HPDE6-E6E7 (cell line): ENCODE measurements around the gene THRA.

Experiments used
- DNase-seq: peaks from one replicate; pipeline ENCODE4 v3.0.0; 2011; ENCODE audit warnings: missing footprints; ENCODE audit errors: extremely low spot score

THRA gene

DNA sequence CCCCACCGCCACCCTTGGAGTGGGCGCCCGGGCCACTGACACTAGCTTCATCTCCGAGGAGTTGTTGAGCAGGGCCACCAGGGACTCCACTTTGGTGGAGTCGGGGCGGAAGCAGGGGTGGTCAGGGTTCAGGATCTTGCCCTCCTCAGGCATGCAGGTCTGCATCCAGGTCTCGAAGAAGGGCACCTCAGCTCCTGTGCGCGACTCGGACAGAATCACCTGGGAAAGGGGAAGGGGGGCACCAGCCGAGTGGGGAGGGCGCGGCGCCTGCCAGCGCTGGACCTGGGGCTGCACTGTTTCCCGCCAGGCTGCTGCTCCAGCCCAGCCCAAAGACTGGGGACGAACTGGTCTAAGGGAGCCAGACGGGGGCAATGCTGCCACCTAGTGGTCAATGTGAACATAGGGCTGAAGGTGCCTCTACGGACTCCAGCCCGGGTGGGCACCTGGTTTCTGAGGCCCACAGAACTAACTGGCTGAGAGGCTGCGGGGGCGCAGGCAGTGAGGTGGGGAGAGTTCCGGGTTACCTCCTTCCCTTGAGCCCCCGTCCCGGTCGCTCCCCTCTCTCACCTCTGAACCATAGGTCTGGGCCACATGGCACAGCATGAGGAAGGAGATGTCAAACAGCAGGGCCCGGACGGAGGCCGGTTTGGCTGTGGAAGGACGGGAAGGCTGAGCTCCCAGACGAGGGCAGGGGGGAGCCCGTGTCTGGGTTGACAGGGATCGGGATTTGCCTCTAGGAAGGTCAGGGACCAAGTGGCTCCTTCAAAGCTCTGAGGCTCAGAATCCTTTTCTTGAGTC is 35.8 kb upstream of the THRA start:
- peak; percentile 88 for DNase-seq

DNA sequence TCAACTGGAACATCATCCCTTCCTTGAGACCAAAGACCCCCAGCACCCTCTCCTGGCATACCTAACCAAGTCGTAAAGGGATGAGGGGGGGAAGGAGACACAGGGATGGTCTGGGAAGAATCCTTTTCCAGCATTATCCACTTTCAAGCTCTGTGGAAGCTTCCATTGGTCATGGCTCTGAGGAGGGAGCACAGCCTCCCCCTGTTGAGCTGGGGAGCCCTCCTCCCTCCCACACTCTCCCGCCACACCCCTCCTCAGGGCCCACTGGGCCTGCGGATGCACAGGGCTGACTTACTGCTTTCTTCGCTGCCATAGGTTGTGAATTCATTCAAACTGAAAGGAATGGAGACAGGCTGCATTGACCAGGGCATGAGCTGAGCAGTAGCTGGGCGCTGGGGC is 35.2 kb upstream of the THRA start:
- no peak for DNase-seq

DNA sequence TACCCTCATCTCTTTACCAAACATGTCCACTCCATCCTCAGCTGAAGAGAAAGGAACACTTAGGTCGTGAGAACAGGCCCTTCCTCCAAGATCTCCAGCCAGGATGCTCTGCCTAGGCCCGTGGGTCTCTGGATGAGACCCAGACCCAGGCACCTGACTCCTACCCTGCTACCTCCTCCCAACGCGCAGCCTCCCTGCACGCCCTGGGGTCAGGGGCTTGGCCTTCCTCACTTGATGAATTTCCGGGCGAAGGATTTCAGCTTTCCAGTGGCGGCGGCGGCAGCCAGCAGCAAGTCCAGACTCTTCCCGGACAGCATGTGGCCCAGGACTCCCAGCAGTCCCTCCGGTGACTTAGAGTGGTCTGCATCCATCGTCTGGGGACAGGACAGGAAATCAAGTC is 34.2 kb upstream of the THRA start:
- no peak for DNase-seq

DNA sequence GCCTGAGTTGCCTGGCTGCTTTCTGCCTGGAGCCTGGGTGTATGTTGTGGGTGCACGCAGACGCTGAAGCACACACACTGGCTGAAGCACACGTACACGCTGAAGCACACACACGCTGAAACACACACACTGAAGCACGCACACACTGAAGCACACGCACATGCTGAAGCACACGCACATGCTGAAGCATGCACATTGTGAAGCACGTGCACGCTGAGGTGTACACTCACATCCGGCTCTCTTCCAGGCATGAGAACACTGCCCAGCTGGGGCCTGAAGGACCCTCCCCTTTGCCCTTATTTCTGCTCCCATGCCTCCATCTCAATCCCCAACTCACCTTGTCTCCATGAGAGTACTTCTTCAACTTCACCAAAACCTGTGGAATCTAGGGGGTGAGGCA is 31.1 kb upstream of the THRA start:
- no peak for DNase-seq

DNA sequence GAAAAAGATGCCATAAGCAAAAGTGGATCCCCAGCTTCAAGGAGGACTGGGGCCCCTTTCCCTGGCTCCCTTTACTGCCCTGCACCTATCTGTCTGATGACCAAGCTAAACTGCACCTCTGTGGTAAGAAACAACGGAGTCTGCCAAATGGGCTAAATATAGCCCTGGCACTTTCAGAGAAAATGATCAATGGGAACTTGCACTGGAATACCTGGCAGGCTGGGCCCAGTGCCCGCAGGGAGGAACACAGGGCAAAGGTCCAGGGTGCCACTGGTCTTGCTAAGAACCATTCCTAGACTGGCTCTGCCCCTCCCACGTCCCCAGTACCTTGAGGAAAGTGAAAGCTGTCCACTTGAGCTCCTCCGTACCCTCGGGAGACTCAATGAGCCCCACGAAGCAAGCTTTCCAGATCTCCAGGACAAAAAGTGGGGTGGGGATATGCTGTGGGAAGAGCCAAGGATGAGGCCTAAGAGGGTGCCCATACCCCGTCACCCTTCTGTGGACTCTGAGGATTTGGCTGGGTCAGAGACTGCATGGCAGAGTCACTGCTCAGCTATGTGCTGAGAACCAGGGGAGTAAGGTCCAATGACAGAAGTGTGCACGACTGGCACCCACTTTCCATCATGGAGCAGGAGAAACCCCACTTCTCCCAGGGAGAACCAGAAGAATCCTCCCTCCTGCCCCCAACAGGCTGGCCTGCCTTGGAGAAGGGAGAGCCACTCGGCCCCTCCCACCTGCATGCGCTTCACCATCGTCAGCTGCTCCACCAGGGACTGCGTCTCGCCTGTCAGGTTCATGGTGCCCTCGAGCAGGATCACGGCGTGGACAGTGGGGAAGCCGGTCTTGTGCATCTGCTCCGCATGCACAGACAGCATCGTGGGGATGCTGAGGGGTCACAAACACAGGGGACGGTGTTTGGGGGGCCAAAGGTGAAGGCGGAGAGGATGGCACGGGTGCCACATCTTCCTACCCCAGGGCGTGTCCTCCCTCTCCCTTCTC is 30.1 kb upstream of the THRA start:
- no peak for DNase-seq

DNA sequence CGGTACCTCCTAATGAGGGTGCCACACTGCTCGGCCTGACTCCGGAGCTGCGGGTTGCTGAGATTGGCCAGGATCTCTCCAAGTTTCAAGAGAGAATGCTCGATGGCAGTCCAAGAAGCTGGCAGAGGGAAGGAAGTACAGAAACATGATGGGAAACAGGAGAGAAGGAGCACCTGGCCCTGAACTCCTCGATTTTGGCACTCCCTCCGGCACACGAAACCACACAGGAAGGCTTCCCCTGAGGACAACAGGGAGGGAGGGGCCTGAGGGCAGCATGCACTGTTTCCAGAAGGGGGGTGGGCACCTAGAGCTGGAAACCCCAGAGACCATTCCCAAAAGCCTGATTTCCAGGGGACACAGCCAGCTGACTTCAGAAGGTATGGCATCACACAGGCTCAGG is 29.4 kb upstream of the THRA start:
- DNase-seq, result no peak

DNA sequence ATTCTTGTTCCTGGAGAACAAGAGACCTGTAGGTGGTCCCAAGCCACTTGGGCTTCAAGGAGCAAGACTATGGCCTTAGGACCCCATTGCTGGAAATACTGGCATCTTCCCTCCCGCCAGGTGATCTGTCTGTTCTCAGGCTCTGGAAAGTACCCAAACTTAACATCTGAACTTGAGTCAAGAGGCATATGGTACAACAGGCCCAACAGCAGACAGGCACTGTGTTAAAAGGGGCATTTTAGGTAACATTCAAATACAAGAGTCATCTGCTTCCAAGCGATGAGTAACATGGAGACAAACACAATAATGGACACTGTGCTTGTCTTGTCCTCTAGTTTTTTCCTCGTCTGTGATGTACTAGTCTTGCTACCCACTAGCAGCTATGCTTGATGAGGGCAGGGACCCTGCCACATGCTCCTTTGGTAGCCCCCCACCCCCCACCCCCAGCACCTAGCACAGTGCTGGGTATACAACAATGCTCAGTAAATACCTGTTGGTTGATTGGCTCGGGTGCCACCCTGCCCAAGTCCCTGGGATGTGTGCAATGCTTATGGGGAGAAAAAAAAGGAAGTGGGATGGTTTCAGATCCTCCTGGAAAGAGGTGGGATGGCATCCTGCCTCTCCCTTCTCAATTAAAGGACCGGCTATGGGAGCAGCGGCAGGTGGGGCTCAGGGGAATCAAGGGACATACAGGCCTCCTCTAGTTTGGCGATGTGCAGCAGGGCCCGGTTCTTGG is 28.2 kb upstream of the THRA start:
- DNase-seq, result no peak

DNA sequence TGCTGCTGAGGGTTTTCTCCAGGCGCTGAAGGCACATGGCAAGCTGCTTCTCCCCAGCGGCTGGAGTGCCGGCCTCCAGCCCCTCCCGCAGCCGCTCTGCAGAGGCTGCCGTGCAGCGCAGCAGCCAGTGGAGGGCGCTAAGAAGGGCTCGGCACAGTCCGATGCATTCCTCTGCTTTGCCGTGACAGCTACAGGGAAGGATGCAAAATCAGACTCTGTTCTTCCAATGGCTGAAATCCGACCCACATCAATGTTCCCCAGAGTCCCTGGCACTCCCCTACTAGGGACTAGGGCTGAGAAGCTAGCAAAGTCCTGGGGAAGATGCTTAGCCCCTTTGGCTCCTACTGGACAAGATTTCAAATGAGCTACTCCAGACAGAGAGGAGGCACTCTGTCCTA is 27.6 kb upstream of the THRA start:
- no peak for DNase-seq

DNA sequence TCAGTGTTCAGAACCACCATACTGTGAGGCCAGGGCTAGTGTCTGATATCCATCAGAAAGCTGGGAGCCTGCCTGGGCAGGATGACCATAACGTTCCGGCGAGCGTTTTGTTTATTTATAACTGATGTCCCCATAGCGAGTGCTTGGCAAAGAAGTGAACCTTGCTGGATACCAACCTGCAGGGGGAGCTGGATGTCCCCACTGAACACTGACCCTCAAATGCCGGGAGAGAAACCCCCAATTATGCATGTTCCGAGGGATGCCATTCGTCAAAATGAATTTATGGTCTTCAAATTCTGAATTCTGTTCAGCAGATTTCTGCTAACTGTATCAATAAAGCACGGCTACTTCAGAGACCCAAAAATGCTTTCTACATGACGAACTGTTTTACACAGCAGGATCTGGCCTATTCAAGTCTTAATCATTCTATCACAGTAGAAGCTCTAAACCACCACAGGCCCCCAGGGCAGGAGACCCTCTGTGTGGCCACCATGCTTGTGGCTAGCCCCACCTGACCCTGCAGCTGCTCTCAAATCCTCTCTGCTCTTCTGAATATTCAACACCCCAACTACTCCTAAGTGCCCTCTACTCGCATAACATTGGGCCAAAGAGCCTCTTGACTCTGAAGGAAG is 23.8 kb upstream of the THRA start:
- no peak for DNase-seq

DNA sequence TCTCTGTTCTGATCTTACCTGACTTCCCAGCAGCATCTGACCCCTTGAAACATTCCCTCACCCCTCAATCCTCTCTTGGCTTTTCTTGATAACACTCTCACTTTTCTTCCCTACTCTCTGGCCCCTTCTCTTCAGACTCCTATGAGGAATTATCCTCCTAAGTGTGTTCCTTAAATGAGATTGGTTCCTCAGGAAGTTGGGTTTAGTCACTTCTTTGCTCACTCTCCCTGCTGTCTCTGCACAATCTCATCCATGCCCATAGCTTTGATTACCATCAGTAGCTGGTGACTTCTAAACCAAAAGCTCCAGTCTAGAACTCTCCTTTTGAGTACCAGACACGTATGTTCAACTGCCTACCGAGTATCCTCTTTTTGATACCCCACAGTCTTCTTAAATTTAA is 21.6 kb upstream of the THRA start:
- no peak for DNase-seq

DNA sequence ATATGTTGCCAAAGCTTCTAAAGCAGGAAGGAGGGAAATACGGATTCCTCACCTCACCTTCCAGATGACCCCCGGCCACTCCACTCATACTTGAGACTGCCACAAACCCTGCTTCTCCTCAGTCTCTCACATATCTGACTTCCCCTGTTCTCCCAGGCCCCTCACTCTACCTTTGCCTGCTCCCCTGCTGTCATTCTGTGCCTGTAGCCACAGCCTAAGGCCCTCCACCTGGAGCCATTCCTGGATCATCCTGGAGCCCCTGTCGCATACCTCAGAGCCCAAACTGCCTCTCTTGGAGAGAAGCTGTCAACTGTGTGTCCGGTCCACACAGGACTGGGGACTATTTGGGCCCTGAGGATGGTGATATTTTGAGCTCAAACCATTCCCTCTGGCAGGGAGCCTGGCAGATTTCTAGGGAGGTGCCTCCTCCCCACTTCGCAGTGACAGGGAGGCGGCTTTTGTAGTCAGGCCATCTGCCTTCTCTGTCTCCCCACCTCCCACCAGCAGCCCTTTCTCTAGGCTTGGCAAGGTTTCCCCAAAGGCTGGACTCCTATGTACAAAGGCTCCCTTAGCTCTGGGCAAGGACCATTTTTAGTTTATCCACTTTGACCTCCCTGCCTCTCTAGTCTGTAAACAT is 6.3 kb upstream of the THRA start:
- no peak for DNase-seq

DNA sequence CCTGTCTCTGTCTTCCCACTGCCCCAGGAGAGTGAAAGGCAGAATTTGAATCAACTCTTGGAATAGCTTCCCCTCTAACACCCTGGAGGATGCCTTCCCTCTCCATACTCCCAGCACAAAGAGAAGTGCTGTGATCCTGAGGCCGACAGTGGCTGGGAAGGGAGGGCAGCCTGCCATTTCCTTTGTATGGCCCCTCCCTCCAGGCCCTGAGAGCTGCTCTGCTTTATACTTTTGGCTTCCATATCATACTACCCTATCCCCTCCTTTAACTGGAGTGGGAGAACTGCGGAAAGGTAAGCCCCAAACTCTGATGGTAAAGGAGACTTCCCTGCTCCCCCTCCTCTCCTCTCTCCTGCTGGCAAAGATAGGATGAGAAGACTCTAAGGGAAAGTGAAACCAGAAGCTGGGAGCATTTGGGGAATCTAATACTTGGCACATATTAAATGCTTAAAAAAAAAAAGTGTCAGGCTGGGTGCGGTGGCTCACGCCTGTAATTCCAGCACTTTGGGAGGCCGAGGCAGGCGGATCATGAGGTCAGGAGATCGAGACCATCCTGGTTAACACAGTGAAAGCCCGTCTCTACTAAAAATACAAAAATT is 4.5 kb upstream of the THRA start:
- DNase-seq, result no peak

DNA sequence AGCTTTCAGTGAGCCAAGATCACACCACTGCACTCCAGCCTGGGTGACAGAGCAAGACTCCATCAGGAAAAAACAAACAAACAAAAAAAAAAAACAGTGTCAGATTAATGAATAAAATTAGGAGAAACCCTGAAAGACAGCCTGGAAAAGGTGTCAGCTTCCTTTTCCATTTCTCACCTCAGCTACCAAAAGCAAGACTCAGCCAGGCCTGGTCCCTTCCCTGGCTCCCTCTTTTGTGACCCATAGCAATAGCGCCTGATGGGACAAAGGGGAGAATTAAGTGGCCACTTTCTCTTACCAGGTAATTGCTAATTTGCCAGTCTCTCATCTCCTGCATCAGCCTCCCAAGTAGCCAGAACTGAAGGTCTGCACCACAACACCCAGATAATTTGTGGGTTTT is 3.9 kb upstream of the THRA start:
- DNase-seq, result no peak

DNA sequence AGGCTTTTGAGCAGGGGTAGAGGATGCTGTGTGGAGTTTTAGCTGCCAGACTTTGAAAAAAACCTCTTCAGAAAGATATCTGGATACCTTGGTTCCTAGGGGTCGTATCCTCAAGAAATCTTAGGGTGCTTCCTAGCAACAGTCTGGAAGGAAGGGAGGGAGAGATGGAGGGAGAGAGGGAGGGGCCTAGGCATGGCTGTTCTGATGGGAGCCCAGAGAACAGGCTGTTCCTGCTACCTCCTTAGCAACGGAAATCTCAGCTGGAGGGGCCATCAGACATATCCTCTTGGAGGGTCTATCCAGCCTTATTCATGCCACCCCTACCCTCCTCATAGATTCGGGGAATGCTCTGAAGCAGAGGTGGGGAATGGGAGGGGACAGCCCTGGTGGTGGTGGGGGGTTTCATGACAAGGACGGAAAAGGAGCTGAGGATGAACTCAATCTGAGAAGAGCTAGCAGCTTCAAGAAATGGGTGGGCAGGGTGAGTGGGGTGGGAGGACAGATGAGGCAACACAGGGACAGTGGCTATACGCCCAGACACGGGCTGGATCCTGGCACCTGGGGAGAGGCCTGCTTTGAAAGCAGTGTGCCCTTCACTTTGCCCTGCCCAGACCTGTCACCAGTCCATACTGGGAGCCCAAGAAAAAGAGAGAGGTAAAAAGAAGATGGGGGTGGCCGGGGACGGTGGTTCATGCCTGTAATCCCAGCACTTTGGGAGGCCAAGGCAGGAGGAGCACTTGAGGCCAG is 2.9 kb upstream of the THRA start:
- no peak for DNase-seq

DNA sequence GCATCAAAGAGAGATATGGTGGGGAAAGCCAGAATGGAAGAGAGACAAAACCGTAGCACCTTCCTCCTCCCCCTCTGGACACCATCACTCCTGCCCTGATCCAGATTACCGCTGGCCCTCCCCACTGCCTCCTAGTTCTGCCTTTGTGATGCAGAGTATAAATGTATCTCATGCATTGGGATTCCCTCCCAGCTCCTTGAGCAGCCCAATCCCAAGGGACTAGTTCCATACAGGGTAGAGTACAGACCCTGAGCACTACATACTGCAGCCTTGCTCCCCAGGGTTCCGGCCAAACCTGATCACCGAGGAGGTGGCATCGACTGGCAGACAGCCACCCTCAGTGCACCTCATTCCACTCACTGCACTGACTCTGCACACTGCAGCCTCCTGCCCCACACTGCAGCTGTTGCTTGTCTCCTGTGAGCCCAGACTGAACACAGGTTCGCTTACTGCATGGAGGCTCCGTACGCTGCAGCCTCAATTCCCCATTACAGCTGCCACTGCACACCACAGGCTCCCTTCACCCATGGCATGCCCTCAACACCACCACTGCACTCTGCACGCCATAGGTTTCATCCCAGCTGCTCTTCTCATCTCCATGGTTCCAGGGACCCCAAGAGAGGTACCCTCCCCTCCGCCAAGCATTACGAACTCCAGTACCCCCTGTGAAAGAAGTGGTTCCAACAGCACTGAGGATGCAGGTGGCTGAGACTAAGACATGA is 1.7 kb upstream of the THRA start:
- no peak for DNase-seq

DNA sequence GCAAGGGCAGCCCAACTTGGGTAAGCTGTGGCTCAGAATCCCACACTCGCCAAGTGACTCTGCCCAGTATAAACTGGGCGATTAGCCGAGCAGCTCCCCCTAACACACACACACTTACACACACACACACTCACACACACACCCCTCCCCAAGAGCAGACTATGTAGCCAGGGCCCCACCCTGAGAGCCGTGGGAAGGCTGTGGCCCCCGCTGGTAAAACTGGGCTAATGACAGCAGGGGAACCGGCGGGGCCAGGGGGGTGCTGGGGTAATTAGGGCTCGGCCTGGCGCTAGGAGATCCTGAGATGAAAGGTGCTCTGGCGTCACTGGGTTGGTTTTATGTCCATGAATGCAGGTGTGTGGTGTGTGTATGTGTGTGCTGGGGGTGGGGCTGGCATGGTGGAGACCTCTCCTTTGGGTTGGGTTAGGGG is 1.1 kb upstream of the THRA start:
- no peak for DNase-seq

DNA sequence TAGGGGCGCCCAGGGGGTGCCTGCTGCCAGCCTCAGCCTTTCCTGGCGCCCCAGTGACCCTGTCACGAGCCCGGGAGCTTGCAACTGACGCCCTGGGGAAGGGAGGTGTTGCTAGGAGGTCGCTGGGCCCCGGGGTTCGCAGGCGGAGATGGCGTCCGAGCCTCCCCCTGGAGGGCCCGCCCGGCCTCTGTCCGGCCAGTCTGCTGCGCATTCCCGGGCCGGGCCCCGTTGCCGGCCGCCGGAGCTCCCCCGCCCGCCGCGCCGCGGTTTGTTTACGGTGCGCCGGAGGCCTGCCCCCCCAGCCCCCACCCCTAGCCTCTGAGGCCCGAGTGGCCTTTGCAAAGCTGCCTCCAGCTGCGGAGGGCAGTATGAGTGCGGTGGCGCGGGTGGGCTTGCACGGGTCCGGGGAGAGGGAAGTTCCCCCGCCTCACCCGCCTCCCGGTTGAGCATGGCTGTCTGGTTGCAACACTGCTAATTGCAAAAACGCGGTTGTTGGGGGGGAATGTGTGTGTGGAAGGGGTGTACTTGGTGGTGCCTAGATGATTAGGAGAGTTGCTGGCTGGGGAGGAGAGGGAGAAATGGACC is 514 bp downstream of the THRA start:
- DNase-seq, result no peak

DNA sequence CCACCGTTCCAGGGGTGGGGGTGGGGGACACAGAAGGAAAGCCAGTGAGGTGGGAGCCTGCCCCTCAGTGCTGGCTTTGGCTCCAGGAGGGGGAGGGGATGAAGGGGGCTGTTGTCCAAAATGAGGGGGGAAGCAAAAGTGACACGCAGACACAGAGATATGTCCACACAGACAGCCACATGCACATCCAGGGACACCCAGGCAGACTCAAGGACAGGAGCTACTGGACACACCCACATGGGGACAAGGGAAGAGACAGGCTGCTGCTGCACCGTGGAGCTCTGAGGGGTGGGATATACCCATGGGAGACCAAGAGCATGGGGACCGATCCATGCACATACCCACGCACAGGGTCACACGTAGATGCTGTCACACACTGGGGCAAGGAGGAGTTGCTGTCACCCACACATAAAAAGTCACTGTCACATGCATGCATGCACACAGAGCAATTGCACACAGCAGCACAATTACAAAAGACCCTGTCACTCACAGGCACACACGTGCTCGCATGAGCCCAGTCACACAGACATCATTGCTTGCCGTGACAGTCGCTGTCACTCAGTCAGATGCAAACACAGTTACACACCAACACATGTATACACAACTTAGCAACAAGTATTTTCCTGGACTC is 1.3 kb downstream of the THRA start:
- no peak for DNase-seq
